Spinal cord (tissue), 10 donors: ENCODE results near the gene NOP9. TPM values are rescaled to one million over a fixed set of nuclear protein-coding genes. Genes with fewer than 3 reads are reported as not detected.

Experiments used
- DNase-seq, 6 donors: peaks; one replicate each; pipeline versions ENCODE4 v3.0.0 to v3.0.0-alpha.2; 2013 to 2015; ENCODE audit warnings: low spot score in 6 of 6, low read depth in 4 of 6
- H3K27ac ChIP-seq: one replicate; pipeline ENCODE4 v1.5.1; 2013; ENCODE audit warnings: low read depth, low read length, control low read depth
- H3K27me3 ChIP-seq: one replicate; pipeline ENCODE4 v1.6.1; 2013; ENCODE audit warnings: low read length; ENCODE audit not compliant: control insufficient read depth, insufficient read depth
- H3K36me3 ChIP-seq: one replicate; pipeline ENCODE4 v1.6.1; 2013; ENCODE audit warnings: low read length; ENCODE audit not compliant: control insufficient read depth, insufficient read depth
- H3K4me1 ChIP-seq: one replicate; pipeline ENCODE4 v1.6.1; 2013; ENCODE audit warnings: low read length; ENCODE audit not compliant: control insufficient read depth, insufficient read depth
- H3K4me3 ChIP-seq: one replicate; pipeline ENCODE4 v1.5.1; 2013; ENCODE audit warnings: low read depth, low read length, control low read depth
- H3K9me3 ChIP-seq: one replicate; pipeline ENCODE4 v1.6.1; 2013; ENCODE audit warnings: low read length; ENCODE audit not compliant: control insufficient read depth, insufficient read depth
- WGBS: methylation state at CpG from one replicate; pipeline ENCODE4 v1.1.5; 2013; ENCODE audit warnings: missing lambda C conversion rate; ENCODE audit not compliant: insufficient coverage; 5-methylcytosine and 5-hydroxymethylcytosine counted together
- polyA plus RNA-seq, 2 donors: library from polyadenylated mRNA; unstranded; fragments of 120-200 nt; gene quantifications; one replicate each; pipeline ENCODE4 v1.2.1, GENCODE V29; 2013; ENCODE audit not compliant: insufficient read length in 2 of 2
- total RNA-seq, 2 donors: library from RNA; depleted of rRNA in 1 of 2; stranded (reverse); fragments of 120-200 nt in 1 of 2; fragments of >200 nt in 1 of 2; gene quantifications; one replicate each; pipeline versions ENCODE4 v1.2.3 to v1.2.4, GENCODE V29; 2013 to 2014
- donor health status: healthy.

NOP9 gene
- total and polyA plus RNA-seq, 4 donors, result 18.7 to 27.7 (median 23.6) TPM

DNA sequence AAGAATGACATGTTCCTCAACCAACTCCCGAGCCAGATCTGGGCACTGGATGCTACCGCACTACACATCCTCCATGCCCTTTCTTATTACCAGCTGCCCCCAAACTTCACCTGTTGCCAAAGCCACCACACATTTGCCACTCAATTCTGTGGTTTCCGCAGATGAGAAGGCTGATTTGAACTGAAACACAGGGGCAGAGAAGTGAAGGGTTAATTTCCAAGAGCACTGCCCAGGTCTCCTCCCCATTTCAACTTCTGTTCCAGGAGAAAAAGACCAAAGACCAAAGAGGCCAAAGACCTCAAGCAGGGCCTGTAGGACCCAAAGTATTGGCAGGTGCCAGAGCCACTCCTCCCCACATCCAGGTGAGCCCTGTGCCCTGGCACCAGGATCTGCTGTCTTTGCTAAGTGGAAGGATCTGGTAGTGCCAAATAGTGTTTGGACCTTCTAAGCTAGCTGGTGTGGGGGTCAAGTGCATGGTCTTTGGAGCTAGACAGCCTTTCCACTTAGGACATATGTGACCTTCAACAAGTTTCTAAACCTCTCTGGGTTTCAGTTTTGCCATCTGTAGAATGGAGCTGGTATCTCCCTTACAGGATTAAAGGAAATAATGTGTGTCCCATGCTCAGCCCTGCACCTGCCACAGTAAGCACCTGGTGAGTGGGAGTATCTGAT, 8.1 kb upstream of the NOP9 start:
- no peaks in the 10 kb centered on the region for H3K27me3 ChIP-seq
- H3K9me3 ChIP-seq, result no peaks in the 10 kb centered on the region
- no peaks in the 10 kb centered on the region for H3K4me1 ChIP-seq
- DNase-seq, result no peak
- 89% methylated on average over 1 of the region's 3 CpGs for WGBS
- H3K4me3 ChIP-seq, result no peak overlapping the region
- H3K36me3 ChIP-seq, result peaks cover 44% of the 10 kb centered on the region
- H3K27ac ChIP-seq, result no peak overlapping the region

DNA sequence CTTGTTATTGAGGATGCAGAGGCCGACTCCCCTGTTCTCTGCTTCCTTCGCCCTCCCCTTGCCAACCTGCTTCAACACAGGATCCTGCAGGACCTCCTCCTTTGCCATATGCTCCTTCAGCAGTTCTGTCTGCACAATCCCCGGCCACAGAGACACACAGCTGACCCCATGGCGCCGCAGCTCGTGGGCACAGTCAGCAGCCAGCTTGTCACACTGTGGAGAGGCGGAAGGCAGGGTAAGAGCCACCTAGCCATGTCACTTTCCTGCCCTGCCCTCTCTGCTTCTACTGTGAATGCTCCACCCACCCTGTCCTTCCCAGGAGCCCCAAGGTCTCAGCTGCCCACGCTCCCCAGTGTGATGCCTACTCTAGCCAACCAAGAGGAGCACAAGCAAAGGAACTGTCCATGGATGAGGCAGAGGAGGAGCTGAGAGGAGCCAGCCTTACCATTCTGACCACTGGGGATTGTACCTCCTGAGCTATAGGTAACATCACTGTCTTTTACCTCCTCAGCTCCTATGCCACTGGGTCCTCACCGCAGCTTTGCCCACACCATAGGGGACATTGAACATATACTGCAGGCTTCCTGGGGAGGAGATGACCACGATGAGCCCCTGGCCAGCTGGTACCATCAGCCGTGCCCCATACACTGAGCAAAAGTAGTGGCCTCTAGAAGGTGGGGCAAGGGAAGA, 7.4 kb upstream of the NOP9 start:
- no peak for DNase-seq
- no peaks in the 10 kb centered on the region for H3K4me1 ChIP-seq
- H3K9me3 ChIP-seq, result no peaks in the 10 kb centered on the region
- H3K4me3 ChIP-seq, result no peak overlapping the region
- 94% methylated on average over 9 of the region's 11 CpGs for WGBS
- no peaks in the 10 kb centered on the region for H3K27me3 ChIP-seq
- no peak overlapping the region for H3K27ac ChIP-seq
- H3K36me3 ChIP-seq, result peaks cover 46% of the 10 kb centered on the region

DNA sequence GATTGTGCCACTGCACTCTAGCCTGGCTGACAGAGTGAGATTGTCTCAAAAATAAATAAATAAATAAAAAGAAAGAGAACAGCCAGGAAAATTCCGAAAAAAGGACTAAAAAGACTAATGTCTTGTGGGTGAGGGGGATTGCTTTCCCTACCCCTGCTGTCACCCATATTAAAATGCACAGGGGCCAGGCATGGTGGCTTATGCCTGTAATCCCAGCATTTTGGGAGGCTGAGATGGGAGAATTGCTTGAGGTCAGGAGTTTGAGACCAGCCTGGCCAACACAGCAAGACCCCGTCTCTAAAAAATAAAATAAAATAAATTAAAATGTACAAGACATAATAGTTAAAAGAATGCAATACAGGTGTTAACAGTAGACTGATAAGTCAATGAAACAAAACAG, 6.1 kb upstream of the NOP9 start:
- Histone ChIP-seq H3K27me3 (no peaks in the 10 kb centered on the region), H3K36me3 (peaks cover 49% of the 10 kb centered on the region), H3K4me1 (peaks cover 1% of the 10 kb centered on the region), H3K4me3 (no peak overlapping the region), H3K27ac (no peak overlapping the region), H3K9me3 (no peaks in the 10 kb centered on the region)
- no CpG with 5 or more reads among the region's 2 CpGs for WGBS
- DNase-seq, result no peak

DNA sequence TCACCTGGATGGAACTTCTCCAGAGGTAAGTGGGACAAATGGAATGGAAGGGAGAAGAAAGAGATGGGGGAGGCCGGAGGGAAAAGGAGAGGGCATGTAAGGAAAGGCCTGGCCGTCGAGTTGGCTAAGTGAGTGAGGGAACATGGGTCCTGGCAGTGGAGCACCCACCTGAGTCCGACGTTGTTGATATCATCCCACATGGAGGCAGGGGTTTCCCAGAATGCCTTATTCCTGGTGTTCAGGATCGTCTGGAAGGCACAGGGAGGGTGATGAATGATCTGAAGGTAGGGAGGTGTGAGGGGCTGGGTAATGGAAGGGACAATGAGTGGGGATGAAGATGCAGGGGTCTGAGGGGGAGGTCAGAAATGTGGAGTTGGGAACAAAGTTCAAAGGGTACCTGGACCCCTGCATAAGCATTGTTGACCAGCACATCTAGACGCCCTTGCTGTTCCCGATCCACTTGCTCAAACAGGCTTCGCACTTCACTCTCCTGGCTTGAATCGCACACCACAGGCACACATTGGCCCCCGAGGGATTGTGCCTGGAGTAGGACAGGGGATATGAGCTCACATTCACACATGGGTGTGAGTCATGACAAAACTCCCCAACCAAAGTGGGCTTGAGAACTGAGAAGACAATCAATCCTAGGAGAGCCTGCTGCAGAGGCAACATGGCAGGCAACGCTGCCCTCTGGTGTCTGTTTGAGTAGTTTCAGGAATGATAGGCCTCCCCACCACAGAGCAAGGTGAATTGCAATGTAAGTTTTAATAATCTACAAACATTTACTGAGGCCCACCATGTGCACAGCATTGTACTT, 3.1 kb upstream of the NOP9 start:
- 75% methylated on average over 8 of the region's 12 CpGs for WGBS
- Histone ChIP-seq H3K27ac (no peak overlapping the region), H3K36me3 (peaks cover 37% of the 10 kb centered on the region), H3K9me3 (no peaks in the 10 kb centered on the region), H3K4me3 (no peak overlapping the region), H3K4me1 (peaks cover 18% of the 10 kb centered on the region), H3K27me3 (no peaks in the 10 kb centered on the region)
- peak in 3 of 6 donors; percentile 48 to 88 (median 82) for DNase-seq

DNA sequence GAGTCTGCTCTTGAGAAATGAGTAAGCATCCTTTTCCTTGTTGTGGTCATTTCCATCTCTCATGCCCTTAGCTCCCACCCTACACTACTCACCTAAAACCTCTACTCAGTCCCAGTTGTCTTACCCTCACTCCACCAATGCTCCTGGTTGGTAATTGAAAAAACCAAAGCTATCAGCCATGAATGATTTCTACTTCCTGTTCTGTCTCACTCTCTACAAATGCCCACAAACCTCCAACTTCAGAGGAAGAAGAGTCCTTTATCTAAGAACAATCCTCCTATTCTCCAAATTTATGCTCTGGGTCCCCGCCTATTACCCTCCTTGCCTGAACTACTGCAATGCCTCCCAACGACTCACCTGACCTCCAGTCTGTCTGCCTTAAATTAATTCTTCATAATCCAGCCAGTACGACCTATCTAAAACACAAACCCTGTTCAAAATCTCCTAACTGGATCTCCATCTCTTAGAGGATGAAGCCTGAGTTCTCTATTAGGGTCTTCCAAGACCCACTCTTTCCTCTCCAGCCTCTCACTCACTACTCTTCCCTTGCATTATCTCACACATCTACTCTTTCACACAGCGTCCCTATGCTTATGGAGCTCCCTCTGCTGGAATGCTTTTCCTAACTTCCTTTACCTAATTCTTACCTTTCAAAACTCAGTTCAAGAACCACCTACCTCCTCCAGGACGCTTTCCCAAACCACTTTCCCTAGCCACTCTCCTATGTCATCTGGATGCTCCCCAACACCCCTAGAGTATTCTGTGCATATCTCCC, 2.3 kb upstream of the NOP9 start:
- Histone ChIP-seq H3K27me3 (no peaks in the 10 kb centered on the region), H3K36me3 (peaks cover 35% of the 10 kb centered on the region), H3K27ac (no peak overlapping the region), H3K9me3 (no peaks in the 10 kb centered on the region), H3K4me1 (peaks cover 18% of the 10 kb centered on the region), H3K4me3 (no peak overlapping the region)
- peak in 1 of 6 donors; percentile 49 for DNase-seq
- 49% methylated on average over 5 of the region's 5 CpGs for WGBS

DNA sequence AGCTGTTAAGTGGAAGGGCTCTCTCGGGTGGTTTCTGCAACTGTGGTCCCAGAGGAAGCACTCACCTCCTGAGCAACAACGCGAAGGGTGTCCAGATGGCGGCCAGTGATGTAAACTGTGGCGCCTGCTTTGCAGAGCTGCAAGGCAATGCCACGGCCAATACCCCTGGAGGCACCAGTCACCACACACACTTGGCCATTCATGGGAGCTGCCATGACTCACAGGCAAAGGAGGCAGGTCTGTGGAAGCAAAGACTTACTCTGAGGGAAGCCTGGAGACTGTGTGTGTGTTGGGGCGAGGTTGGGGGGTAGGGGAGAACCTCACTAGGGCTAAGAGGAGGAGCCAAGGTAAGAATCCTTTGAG, 777 bp upstream of the NOP9 start:
- no peak for DNase-seq
- Histone ChIP-seq H3K9me3 (no peaks in the 10 kb centered on the region), H3K4me1 (peaks cover 18% of the 10 kb centered on the region), H3K27ac (peak overlapping the region; percentile 62), H3K4me3 (peak overlapping the region; percentile 71), H3K27me3 (no peaks in the 10 kb centered on the region), H3K36me3 (peaks cover 40% of the 10 kb centered on the region)
- 53% methylated on average over 5 of the region's 7 CpGs for WGBS

DNA sequence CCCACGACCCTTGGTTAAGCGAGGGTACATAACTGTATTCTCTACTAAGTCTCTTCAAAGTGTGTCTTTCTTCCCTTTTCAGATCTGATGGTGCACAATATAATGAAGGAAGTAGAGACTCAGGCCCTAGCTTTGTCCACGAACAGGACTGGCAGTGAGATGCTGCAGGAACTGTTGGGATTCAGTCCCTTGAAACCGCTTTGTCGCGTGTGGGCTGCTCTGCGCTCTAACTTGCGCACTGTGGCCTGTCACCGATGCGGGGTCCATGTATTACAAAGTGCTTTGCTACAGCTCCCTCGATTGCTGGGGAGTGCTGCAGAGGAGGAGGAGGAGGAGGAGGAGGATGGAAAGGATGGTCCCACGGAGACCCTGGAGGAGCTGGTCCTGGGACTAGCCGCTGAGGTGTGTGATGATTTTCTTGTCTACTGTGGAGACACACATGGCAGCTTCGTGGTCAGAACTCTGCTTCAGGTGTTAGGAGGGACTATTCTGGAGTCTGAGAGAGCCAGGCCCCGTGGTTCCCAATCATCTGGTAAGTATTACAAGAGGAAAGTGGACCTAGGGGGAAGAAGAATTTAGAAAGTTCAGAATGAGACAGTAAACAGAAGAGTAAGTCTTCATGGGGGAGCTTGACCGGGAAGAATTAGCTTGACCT, 803 bp downstream of the NOP9 start:
- peaks cover 54% of the 10 kb centered on the region for H3K36me3 ChIP-seq
- DNase-seq, result no peak
- H3K27me3 ChIP-seq, result no peaks in the 10 kb centered on the region
- no peaks in the 10 kb centered on the region for H3K9me3 ChIP-seq
- peak overlapping the region; percentile 71 for H3K4me3 ChIP-seq
- H3K4me1 ChIP-seq, result peaks cover 18% of the 10 kb centered on the region
- no peak overlapping the region for H3K27ac ChIP-seq
- WGBS, result 33% methylated on average over 14 of the region's 16 CpGs

DNA sequence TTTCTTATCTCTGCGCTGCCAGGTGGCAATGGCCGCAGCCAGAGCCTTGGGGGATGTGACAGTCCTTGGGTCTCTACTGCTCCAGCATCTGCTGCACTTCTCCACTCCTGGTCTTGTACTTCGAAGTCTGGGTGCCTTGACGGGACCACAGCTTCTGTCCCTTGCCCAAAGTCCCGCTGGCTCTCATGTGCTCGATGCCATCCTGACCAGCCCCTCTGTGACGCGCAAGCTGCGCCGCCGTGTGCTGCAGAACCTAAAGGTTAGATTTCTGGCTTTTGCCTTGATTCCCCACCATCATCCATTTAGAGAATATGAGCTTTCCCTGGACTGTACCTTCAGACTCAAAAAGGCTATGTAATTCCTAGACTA, 4.4 kb downstream of the NOP9 start:
- H3K27me3 ChIP-seq, result no peaks in the 10 kb centered on the region
- WGBS, result 100% methylated on average over 11 of the region's 11 CpGs
- no peak overlapping the region for H3K4me3 ChIP-seq
- H3K27ac ChIP-seq, result no peak overlapping the region
- DNase-seq, result no peak
- peaks cover 64% of the 10 kb centered on the region for H3K36me3 ChIP-seq
- H3K9me3 ChIP-seq, result no peaks in the 10 kb centered on the region
- H3K4me1 ChIP-seq, result peaks cover 16% of the 10 kb centered on the region

DNA sequence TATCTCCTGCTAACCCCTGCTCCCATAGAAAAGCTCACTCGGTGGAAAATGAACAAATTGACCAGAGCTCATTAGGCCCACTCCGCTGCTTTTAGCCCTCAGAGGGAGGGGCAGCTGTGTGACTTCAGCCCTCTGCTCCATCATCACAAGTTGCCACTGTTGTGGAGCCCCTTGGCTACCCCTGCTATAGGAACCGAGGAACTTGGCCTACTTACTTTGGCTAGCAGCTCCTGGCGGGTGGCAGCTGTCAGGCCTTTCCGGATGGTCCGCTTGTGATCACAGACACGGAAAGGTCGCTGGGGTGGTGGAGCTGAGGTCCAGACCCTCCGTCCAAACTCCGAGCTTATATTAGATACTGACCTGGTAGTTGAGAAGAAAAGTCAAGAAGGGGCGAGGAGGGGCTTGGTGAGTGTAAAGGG, 7.5 kb downstream of the NOP9 start:
- H3K9me3 ChIP-seq, result no peaks in the 10 kb centered on the region
- DNase-seq, result no peak
- H3K4me3 ChIP-seq, result no peak overlapping the region
- no peak overlapping the region for H3K27ac ChIP-seq
- WGBS, result 80% methylated on average over 10 of the region's 11 CpGs
- H3K27me3 ChIP-seq, result no peaks in the 10 kb centered on the region
- H3K4me1 ChIP-seq, result peaks cover 25% of the 10 kb centered on the region
- H3K36me3 ChIP-seq, result peaks cover 69% of the 10 kb centered on the region
